Loucy (cell line): ENCODE measurements around the gene LRRN2.

Source experiments
- EZH2phosphoT487 ChIP-seq: fragments of 200-600 bp; IDR thresholded peaks from 2 replicates; pipeline ENCODE4 v1.6.1; 2018; ENCODE audit warnings: antibody characterized with exemption, mild to moderate bottlenecking, moderate library complexity, borderline replicate concordance
- TF ChIP-seq, protein P1 (sequence below): fragments of 200-600 bp; sonication (generic); conservative IDR thresholded peaks from 2 replicates; pipeline ENCODE4 v1.5.1; 2014; ENCODE audit warnings: mild to moderate bottlenecking, antibody characterized with exemption, low read length

DNA sequence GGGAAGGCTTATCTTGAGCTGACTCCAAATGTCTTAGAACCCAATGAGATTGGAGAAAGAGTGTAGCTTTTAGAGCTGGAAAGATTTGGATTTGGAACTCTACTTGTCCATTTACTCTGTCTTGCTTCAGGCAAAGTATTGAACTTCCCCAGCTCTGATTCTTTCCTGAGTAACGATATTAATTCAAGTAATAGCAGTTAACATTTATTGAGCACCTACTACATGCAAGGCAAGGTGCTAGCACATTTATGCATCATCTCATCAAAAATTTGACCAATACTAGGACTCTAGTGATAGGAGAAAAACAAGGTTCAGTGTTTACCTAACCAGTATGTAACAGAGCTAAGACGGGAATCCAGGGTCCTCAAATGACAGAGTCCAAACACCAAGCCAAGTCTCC is 2.5 kb upstream of the LRRN2 start:
- TF ChIP-seq, protein P1, sequence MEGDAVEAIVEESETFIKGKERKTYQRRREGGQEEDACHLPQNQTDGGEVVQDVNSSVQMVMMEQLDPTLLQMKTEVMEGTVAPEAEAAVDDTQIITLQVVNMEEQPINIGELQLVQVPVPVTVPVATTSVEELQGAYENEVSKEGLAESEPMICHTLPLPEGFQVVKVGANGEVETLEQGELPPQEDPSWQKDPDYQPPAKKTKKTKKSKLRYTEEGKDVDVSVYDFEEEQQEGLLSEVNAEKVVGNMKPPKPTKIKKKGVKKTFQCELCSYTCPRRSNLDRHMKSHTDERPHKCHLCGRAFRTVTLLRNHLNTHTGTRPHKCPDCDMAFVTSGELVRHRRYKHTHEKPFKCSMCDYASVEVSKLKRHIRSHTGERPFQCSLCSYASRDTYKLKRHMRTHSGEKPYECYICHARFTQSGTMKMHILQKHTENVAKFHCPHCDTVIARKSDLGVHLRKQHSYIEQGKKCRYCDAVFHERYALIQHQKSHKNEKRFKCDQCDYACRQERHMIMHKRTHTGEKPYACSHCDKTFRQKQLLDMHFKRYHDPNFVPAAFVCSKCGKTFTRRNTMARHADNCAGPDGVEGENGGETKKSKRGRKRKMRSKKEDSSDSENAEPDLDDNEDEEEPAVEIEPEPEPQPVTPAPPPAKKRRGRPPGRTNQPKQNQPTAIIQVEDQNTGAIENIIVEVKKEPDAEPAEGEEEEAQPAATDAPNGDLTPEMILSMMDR = no peak
- TF ChIP-seq EZH2phosphoT487 = no peak
